Measurements from ENCODE around the gene LSAMP.

LSAMP gene

GRCh38 chr3:116298151-116298550 lies 147.1 kb downstream of the LSAMP start:
- no peaks in the 10 kb centered on the region for H3K4me1 ChIP-seq (ENCODE audit: insufficient read depth, poor library complexity, severe bottlenecking)
- H3K27me3 ChIP-seq (ENCODE audit: insufficient read depth, poor library complexity, severe bottlenecking) = no peaks in the 10 kb centered on the region
- no peaks in the 10 kb centered on the region for H3K9me3 ChIP-seq (ENCODE audit: severe bottlenecking)
- DNase-seq (ENCODE audit: low spot score) = no peak
- TF ChIP-seq, protein P1, sequence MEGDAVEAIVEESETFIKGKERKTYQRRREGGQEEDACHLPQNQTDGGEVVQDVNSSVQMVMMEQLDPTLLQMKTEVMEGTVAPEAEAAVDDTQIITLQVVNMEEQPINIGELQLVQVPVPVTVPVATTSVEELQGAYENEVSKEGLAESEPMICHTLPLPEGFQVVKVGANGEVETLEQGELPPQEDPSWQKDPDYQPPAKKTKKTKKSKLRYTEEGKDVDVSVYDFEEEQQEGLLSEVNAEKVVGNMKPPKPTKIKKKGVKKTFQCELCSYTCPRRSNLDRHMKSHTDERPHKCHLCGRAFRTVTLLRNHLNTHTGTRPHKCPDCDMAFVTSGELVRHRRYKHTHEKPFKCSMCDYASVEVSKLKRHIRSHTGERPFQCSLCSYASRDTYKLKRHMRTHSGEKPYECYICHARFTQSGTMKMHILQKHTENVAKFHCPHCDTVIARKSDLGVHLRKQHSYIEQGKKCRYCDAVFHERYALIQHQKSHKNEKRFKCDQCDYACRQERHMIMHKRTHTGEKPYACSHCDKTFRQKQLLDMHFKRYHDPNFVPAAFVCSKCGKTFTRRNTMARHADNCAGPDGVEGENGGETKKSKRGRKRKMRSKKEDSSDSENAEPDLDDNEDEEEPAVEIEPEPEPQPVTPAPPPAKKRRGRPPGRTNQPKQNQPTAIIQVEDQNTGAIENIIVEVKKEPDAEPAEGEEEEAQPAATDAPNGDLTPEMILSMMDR (IDR thresholded peaks at IDR 0.05; ENCODE audit: poor library complexity, severe bottlenecking) = no peak
- ATAC-seq (ENCODE audit: low read depth) = no peak
- H3K4me3 ChIP-seq (ENCODE audit: severe bottlenecking) = no peak overlapping the region
- no peak overlapping the region for H3K27ac ChIP-seq (ENCODE audit: poor library complexity, severe bottlenecking)
- H3K36me3 ChIP-seq (ENCODE audit: low read depth) = no peaks in the 10 kb centered on the region

- Histone ChIP-seq H3K27me3 (ENCODE audit: insufficient read depth, poor library complexity, severe bottlenecking) (peaks cover 4% of the 10 kb centered on the region), H3K36me3 (ENCODE audit: low read depth) (no peaks in the 10 kb centered on the region), H3K4me3 (ENCODE audit: severe bottlenecking) (no peak overlapping the region), H3K27ac (ENCODE audit: poor library complexity, severe bottlenecking) (no peak overlapping the region), H3K9me3 (ENCODE audit: severe bottlenecking) (no peaks in the 10 kb centered on the region), H3K4me1 (ENCODE audit: insufficient read depth, poor library complexity, severe bottlenecking) (no peaks in the 10 kb centered on the region)
- TF ChIP-seq, protein P1 (IDR thresholded peaks at IDR 0.05; ENCODE audit: poor library complexity, severe bottlenecking) = no peak
- ATAC-seq (ENCODE audit: low read depth) = no peak
- no peak for DNase-seq (ENCODE audit: low spot score)
Observed at GRCh38 chr3:116291141-116291540, 154.1 kb downstream of the LSAMP start.

DNA sequence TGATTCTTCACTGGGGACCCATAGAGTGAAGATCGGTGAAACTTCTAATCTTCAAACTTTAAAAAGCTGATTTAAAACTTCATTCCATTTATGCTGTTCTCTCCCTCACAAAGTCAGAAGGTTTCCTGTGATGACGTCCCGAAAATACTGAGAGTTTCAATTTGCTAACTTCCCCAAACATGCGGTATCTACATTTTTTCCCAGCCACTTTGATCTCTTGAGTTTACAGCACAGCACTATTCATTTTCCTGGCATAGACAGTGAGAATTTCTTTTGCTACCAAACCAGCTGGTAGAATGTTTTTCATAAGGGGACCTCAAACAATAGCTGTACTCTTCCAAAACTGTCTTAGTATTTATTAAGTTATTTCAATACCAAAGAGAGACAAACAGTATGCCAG lies 156.8 kb downstream of the LSAMP start:
- Histone ChIP-seq H3K4me1 (ENCODE audit: insufficient read depth, poor library complexity, severe bottlenecking) (no peaks in the 10 kb centered on the region), H3K27ac (ENCODE audit: poor library complexity, severe bottlenecking) (no peak overlapping the region), H3K36me3 (ENCODE audit: low read depth) (no peaks in the 10 kb centered on the region), H3K9me3 (ENCODE audit: severe bottlenecking) (no peaks in the 10 kb centered on the region), H3K4me3 (ENCODE audit: severe bottlenecking) (no peak overlapping the region), H3K27me3 (ENCODE audit: insufficient read depth, poor library complexity, severe bottlenecking) (peaks cover 4% of the 10 kb centered on the region)
- DNase-seq (ENCODE audit: low spot score) (no peak), ATAC-seq (ENCODE audit: low read depth) (no peak)
- TF ChIP-seq, protein P1 (IDR thresholded peaks at IDR 0.05; ENCODE audit: poor library complexity, severe bottlenecking) = no peak

DNA sequence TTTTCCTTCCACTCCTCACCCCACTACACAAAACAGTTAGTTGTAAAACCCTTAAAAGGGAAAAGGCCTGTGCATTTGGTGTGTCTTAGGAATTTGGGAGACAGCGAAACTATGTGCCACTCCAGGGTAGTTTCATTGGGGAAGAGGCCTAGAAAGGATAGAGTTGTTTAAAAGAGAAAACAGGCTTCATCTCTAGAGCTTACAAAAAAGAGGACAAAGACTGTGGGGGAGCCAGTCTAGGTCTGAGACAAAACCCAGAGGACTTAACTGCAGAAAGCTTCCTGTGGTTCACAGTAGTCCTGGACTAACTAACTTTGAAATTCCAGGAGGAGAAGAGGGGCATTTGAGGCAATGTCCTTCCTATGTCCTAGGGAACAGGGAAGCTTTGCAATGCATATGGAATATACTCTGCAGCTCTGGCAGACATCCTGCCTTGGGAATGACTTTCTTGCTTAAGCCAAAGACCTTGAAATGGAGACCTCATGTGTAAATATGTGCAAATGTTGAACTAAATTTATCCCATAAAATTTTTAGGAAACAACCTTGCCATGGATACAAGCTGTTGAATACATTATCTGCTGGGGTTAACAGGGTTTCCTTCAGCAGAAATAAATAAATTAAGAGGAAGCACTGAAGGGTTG lies 159.4 kb downstream of the LSAMP start:
- Histone ChIP-seq H3K27ac (ENCODE audit: poor library complexity, severe bottlenecking) (no peak overlapping the region), H3K27me3 (ENCODE audit: insufficient read depth, poor library complexity, severe bottlenecking) (peaks cover 4% of the 10 kb centered on the region)
- no peak for DNase-seq (ENCODE audit: low spot score)

More for the DNA sequence above, 159.4 kb downstream of the LSAMP start:
- TF ChIP-seq, protein P1 (IDR thresholded peaks at IDR 0.05; ENCODE audit: poor library complexity, severe bottlenecking) = no peak
- no peaks in the 10 kb centered on the region for H3K4me1 ChIP-seq (ENCODE audit: insufficient read depth, poor library complexity, severe bottlenecking)
- H3K9me3 ChIP-seq (ENCODE audit: severe bottlenecking) = no peaks in the 10 kb centered on the region
- ATAC-seq (ENCODE audit: low read depth) = no peak
- no peak overlapping the region for H3K4me3 ChIP-seq (ENCODE audit: severe bottlenecking)
- H3K36me3 ChIP-seq (ENCODE audit: low read depth) = no peaks in the 10 kb centered on the region

All from RWPE2 (cell line).